H1 (cell line): ENCODE measurements around the gene FOXC2. TPM values are rescaled to one million over a fixed set of nuclear protein-coding genes. Genes with fewer than 3 reads are reported as not detected.

Source experiments
- CTCF ChIA-PET: fragments of 300-600 bp; sonication (Branson Sonifier 250); formaldehyde crosslinking; loops from one replicate; lab custom pipeline; 2021; ENCODE audit not compliant: partially characterized antibody; lab: Charles Lee
- POLR2A ChIA-PET: fragments of 300-600 bp; sonication (Branson Sonifier 250); formaldehyde crosslinking; loops from one replicate; lab custom pipeline; 2021; ENCODE audit warnings: inconsistent platforms; ENCODE audit not compliant: partially characterized antibody; lab: Charles Lee
- DNase-seq, 2 experiments: peaks; one replicate each; pipeline versions ENCODE4 v3.0.0 to v3.0.0-alpha.2; 2010 to 2022; ENCODE audit warnings: low spot score in 2 of 2, low read depth in 1 of 2, mixed read lengths in 1 of 2
- FAIRE-seq: peaks from 2 replicates; lab custom pipeline; 2011; peaks lifted over from hg19 to GRCh38; lab: Jason Lieb, UNC
- H2AFZ ChIP-seq: 2 replicates; pipeline ENCODE4 v1.8.1; 2012; ENCODE audit warnings: low read length, inconsistent platforms
- H2AK5ac ChIP-seq: 2 replicates; pipeline ENCODE4 v1.6.1; 2013; ENCODE audit warnings: low read depth, low read length
- H2BK120ac ChIP-seq: replicated peaks from 2 replicates; pipeline ENCODE3; 2013; ENCODE audit warnings: low read depth, low read length, inconsistent platforms
- H2BK12ac ChIP-seq: 2 replicates; pipeline ENCODE4 v1.6.1; 2013; ENCODE audit warnings: low read depth, low read length
- H2BK15ac ChIP-seq: 2 replicates; pipeline ENCODE4 v1.6.1; 2013; ENCODE audit warnings: low read length
- H2BK20ac ChIP-seq: 2 replicates; pipeline ENCODE4 v1.6.1; 2013; ENCODE audit warnings: low read length
- H2BK5ac ChIP-seq: 2 replicates; pipeline ENCODE4 v1.6.1; 2013; ENCODE audit warnings: low read depth, low read length
- H3K14ac ChIP-seq: 2 replicates; pipeline ENCODE4 v1.6.1; 2013; ENCODE audit warnings: inconsistent platforms; ENCODE audit not compliant: insufficient read length
- H3K18ac ChIP-seq: 2 replicates; pipeline ENCODE4 v1.6.1; 2013; ENCODE audit warnings: low read length; ENCODE audit errors: extremely low read depth
- H3K23ac ChIP-seq: 2 replicates; pipeline ENCODE4 v1.6.1; 2013; ENCODE audit warnings: inconsistent platforms; ENCODE audit not compliant: insufficient read length
- H3K23me2 ChIP-seq: 2 replicates; pipeline ENCODE4 v1.6.1; 2013; ENCODE audit warnings: low read depth, low read length
- H3K27ac ChIP-seq: 2 replicates; pipeline ENCODE4 v1.6.1; 2011; ENCODE audit warnings: low read depth, low read length, inconsistent platforms
- H3K27me3 ChIP-seq, 4 experiments: replicated peaks in 1 of 4; 1 replicate in 1 of 4; 2 replicates in 3 of 4; pipeline versions ENCODE4 v1.6.1 to v1.8.1; 2011 to 2013; ENCODE audit warnings: low read length in 3 of 4, mild to moderate bottlenecking in 3 of 4, inconsistent platforms in 2 of 4, mixed read lengths in 2 of 4, moderate library complexity in 1 of 4; ENCODE audit not compliant: control insufficient read depth in 3 of 4, insufficient read depth in 3 of 4; ENCODE audit errors: extremely low read depth in 1 of 4
- H3K36me3 ChIP-seq, 4 experiments: 2 replicates each; pipeline versions ENCODE4 v1.6.1 to v1.8.1; 2011 to 2013; ENCODE audit warnings: mild to moderate bottlenecking in 4 of 4, low read length in 3 of 4, moderate library complexity in 2 of 4, control low read depth in 1 of 4, inconsistent platforms in 1 of 4; ENCODE audit not compliant: insufficient read depth in 4 of 4, control insufficient read depth in 2 of 4
- H3K4ac ChIP-seq: replicated peaks from 2 replicates; pipeline ENCODE3; 2013; ENCODE audit warnings: low read length, low read depth, mixed read lengths, inconsistent platforms; ENCODE audit not compliant: insufficient read length
- H3K4me1 ChIP-seq, 4 experiments: replicated peaks in 1 of 4; 1 replicate in 1 of 4; 2 replicates in 3 of 4; pipeline versions ENCODE4 v1.6.1 to v1.8.1; 2011 to 2013; ENCODE audit warnings: low read length in 3 of 4, inconsistent platforms in 2 of 4, mixed read lengths in 1 of 4; ENCODE audit not compliant: insufficient read depth in 4 of 4, control insufficient read depth in 3 of 4
- H3K4me2 ChIP-seq, 2 experiments: 2 replicates each; pipeline versions ENCODE4 v1.6.1 to v1.8.1; 2011 to 2013; ENCODE audit warnings: low read depth in 2 of 2, low read length in 2 of 2, control low read depth in 1 of 2, inconsistent platforms in 1 of 2, mild to moderate bottlenecking in 1 of 2; ENCODE audit not compliant: insufficient read depth in 1 of 2
- H3K4me3 ChIP-seq, 4 experiments: fragments of 200-600, 300-600 bp in 1 of 4; sonication (generic), shearing (Covaris generic), sonication (Bioruptor Twin) in 1 of 4; 2 replicates each; pipeline versions ENCODE4 v1.5.1 to v1.8.1; 2011 to 2016; ENCODE audit warnings: low read length in 4 of 4, low read depth in 3 of 4, control low read depth in 2 of 4, inconsistent platforms in 2 of 4, mild to moderate bottlenecking in 2 of 4, mixed read lengths in 1 of 4, moderate library complexity in 1 of 4; ENCODE audit not compliant: insufficient read depth in 2 of 4; ENCODE audit errors: extremely low read depth in 1 of 4
- H3K56ac ChIP-seq: replicated peaks from 2 replicates; pipeline ENCODE3; 2013; ENCODE audit warnings: low read depth, mild to moderate bottlenecking, mixed read lengths, low read length, inconsistent platforms; ENCODE audit not compliant: insufficient read length
- H3K79me1 ChIP-seq: 2 replicates; pipeline ENCODE4 v1.6.1; 2013; ENCODE audit warnings: low read depth, low read length, control low read depth
- H3K79me2 ChIP-seq, 2 experiments: 2 replicates each; pipeline versions ENCODE4 v1.6.1 to v1.8.1; 2012 to 2013; ENCODE audit warnings: low read length in 2 of 2, mild to moderate bottlenecking in 2 of 2, inconsistent platforms in 1 of 2; ENCODE audit not compliant: insufficient read depth in 2 of 2, control insufficient read depth in 1 of 2
- H3K9ac ChIP-seq, 4 experiments: replicated peaks in 1 of 4; 1 replicate in 1 of 4; 2 replicates in 3 of 4; pipeline versions ENCODE4 v1.6.1 to v1.8.1; 2011 to 2013; ENCODE audit warnings: low read depth in 3 of 4, low read length in 3 of 4, control low read depth in 2 of 4, mild to moderate bottlenecking in 2 of 4, moderate library complexity in 2 of 4, inconsistent platforms in 1 of 4; ENCODE audit errors: extremely low read depth in 1 of 4
- H3K9me3 ChIP-seq, 2 experiments: 2 replicates each; pipeline versions ENCODE4 v1.6.1 to v1.8.1; 2012 to 2013; ENCODE audit warnings: mild to moderate bottlenecking in 2 of 2, moderate library complexity in 2 of 2, control low read depth in 1 of 2, inconsistent platforms in 1 of 2, low read depth in 1 of 2, low read length in 1 of 2, mixed read lengths in 1 of 2; ENCODE audit not compliant: insufficient read depth in 2 of 2
- H4K20me1 ChIP-seq, 2 experiments: replicated peaks in 1 of 2; 2 replicates each; pipeline versions ENCODE3 to v1.8.1; 2011 to 2013; ENCODE audit warnings: inconsistent platforms in 2 of 2, low read length in 2 of 2, mild to moderate bottlenecking in 1 of 2; ENCODE audit not compliant: insufficient read depth in 2 of 2, control insufficient read depth in 1 of 2
- H4K5ac ChIP-seq: 2 replicates; pipeline ENCODE4 v1.6.1; 2013; ENCODE audit warnings: low read length, low read depth, mixed read lengths, inconsistent platforms; ENCODE audit not compliant: insufficient read length
- H4K8ac ChIP-seq: 2 replicates; pipeline ENCODE4 v1.8.0; 2013; ENCODE audit warnings: mild to moderate bottlenecking, moderate library complexity, low read length, inconsistent platforms; ENCODE audit not compliant: insufficient read depth; ENCODE audit errors: extremely low read depth
- H4K91ac ChIP-seq: replicated peaks from 2 replicates; pipeline ENCODE3; 2013; ENCODE audit warnings: low read length, mixed read lengths, inconsistent platforms; ENCODE audit not compliant: insufficient read length
- FOSL1 ChIP-seq: IDR thresholded peaks from 2 replicates; pipeline ENCODE4 v1.6.1; 2011; ENCODE audit warnings: mild to moderate bottlenecking, low read depth, low read length, moderate library complexity; ENCODE audit not compliant: insufficient read depth
- POU5F1 ChIP-seq: IDR thresholded peaks from 2 replicates; pipeline ENCODE4 v1.6.1; 2011; ENCODE audit warnings: low read depth, mild to moderate bottlenecking, low read length, moderate library complexity
- SP2 ChIP-seq: IDR thresholded peaks from 2 replicates; pipeline ENCODE4 v1.6.1; 2012; ENCODE audit warnings: mild to moderate bottlenecking, low read length, inconsistent platforms
- YY1 ChIP-seq: IDR thresholded peaks from 2 replicates; pipeline ENCODE4 v1.6.1; 2011; ENCODE audit warnings: low read depth, mild to moderate bottlenecking, low read length
- WGBS, 2 experiments: shearing (Covaris generic) in 1 of 2; methylation state at CpG; one replicate each; pipeline versions ENCODE4 v1.1.6 to v1.1.7; 2013 to 2015; ENCODE audit warnings: low lambda C conversion rate in 2 of 2, mixed read lengths in 2 of 2, inconsistent platforms in 1 of 2, low coverage in 1 of 2, missing lambda C conversion rate in 1 of 2; ENCODE audit not compliant: insufficient replicate concordance in 2 of 2, insufficient coverage in 1 of 2, insufficient read length in 1 of 2; ENCODE audit errors: extremely low coverage in 1 of 2, missing lambda C conversion rate in 1 of 2; 5-methylcytosine and 5-hydroxymethylcytosine counted together
- polyA plus RNA-seq, 7 experiments: library from polyadenylated mRNA; depleted of rRNA in 3 of 7; stranded (reverse) in 5 of 7; unstranded in 2 of 7; fragments of >200 nt in 5 of 7; fragments of 200-250 nt in 2 of 7; gene quantifications; 1 replicate in 5 of 7; 2 replicates in 1 of 7; 4 replicates in 1 of 7; pipeline versions ENCODE4 v1.2.1 to v1.2.3, GENCODE V29; 2011 to 2013; ENCODE audit warnings: missing spikeins in 2 of 7, mixed read lengths in 2 of 7
- total RNA-seq: library from RNA; stranded (reverse); fragmentation: NEBNext Ultra II Directional; extraction: Animal tissue kit (Norgen Biotek cat#: 25700); gene quantifications from 2 replicates; pipeline ENCODE4 v1.2.1, GENCODE V29; 2021

FOXC2 gene
- total and polyA plus RNA-seq, 2 of the 8 experiments (the other 6 are each of a cell fraction or from before 2014, with no cell fraction given): 0.09 TPM; not detected in 1

- CTCF ChIA-PET: interaction anchor here (0.8 kb wide), 1 partner anchor 16 kb away, joined by 3 read pairs; no protein-coding TSS in a partner anchor
- no peak overlapping the region for H3K9ac ChIP-seq
- FAIRE-seq: no peak
- no peaks in the 10 kb centered on the region; the same call in 1 of the 2 replicates for H3K79me1 ChIP-seq
- no peaks in the 10 kb centered on the region for H3K27me3 ChIP-seq
- no peak for TF ChIP-seq FOSL1
- no peak for TF ChIP-seq SP2
- no peak for TF ChIP-seq POU5F1
- no peak for TF ChIP-seq YY1
- H4K8ac ChIP-seq: no peak overlapping the region
- no peaks in the 10 kb centered on the region for H3K9me3 ChIP-seq
- H3K14ac ChIP-seq: no peak overlapping the region
- no peak overlapping the region for H2BK5ac ChIP-seq
- no peak overlapping the region for H3K4me2 ChIP-seq
- H3K36me3 ChIP-seq: peaks cover 0 to 12% (median 0%) of the 10 kb centered on the region in 4 experiments; a peak in 3 of 8 replicates
- no peak overlapping the region for H2BK120ac ChIP-seq
- no peak overlapping the region for H4K91ac ChIP-seq
- no peak overlapping the region for H2BK12ac ChIP-seq
- no peak overlapping the region for H2BK20ac ChIP-seq
- H3K18ac ChIP-seq: no peak overlapping the region
- H3K79me2 ChIP-seq: no peaks in the 10 kb centered on the region
- H3K23ac ChIP-seq: no peak overlapping the region
- H3K4ac ChIP-seq: no peak overlapping the region
- H3K27ac ChIP-seq: no peak overlapping the region
- 92% methylated on average over 11 of the region's 11 CpGs; no CpG with 5 or more reads in 1 of the 2 experiments for WGBS, 2 experiments
- no peak overlapping the region for H3K4me3 ChIP-seq
- H2AK5ac ChIP-seq: no peak overlapping the region
- no peak overlapping the region for H4K5ac ChIP-seq
- no peaks in the 10 kb centered on the region for H3K23me2 ChIP-seq
- H4K20me1 ChIP-seq: peaks cover 0 to 1% of the 10 kb centered on the region in 2 experiments
- H3K56ac ChIP-seq: no peak overlapping the region
- POLR2A ChIA-PET: no interaction called here
- no peak overlapping the region for H2AFZ ChIP-seq
- no peak overlapping the region for H2BK15ac ChIP-seq
- DNase-seq: no peak
- no peaks in the 10 kb centered on the region for H3K4me1 ChIP-seq
Measured at GRCh38 chr16:86547286-86547685, 19.3 kb upstream of the FOXC2 start.
